Rectal smooth muscle tissue (tissue), 1 donor: ENCODE data around the gene COPG2.
A peak's percentile ranks its signal among the peaks of the same experiment; 100 is the strongest.

Experiments
- H3K27ac ChIP-seq: one replicate; pipeline ENCODE4 v1.7.0; 2013; ENCODE audit warnings: low read depth, low read length, inconsistent platforms
- H3K27me3 ChIP-seq: one replicate; pipeline ENCODE4 v1.7.0; 2013; ENCODE audit warnings: low read length; ENCODE audit not compliant: control insufficient read depth, insufficient read depth
- H3K36me3 ChIP-seq: one replicate; pipeline ENCODE4 v1.7.0; 2013; ENCODE audit warnings: low read length; ENCODE audit not compliant: control insufficient read depth, insufficient read depth
- H3K4me1 ChIP-seq: one replicate; pipeline ENCODE4 v1.7.0; 2013; ENCODE audit warnings: low read length; ENCODE audit not compliant: control insufficient read depth, insufficient read depth
- H3K4me3 ChIP-seq: one replicate; pipeline ENCODE4 v1.7.0; 2013; ENCODE audit warnings: low read length
- H3K9ac ChIP-seq: one replicate; pipeline ENCODE4 v1.7.0; 2013; ENCODE audit warnings: low read length

COPG2 gene

GRCh38 chr7:130683026-130683425 is 14.5 kb upstream of the COPG2 start:
- H3K27me3 ChIP-seq = no peaks in the 10 kb centered on the region
- H3K36me3 ChIP-seq = no peaks in the 10 kb centered on the region
- no peak overlapping the region for H3K27ac ChIP-seq
- H3K9ac ChIP-seq = no peak overlapping the region
- no peak overlapping the region for H3K4me3 ChIP-seq
- no peaks in the 10 kb centered on the region for H3K4me1 ChIP-seq

GRCh38 chr7:130674456-130674855 is 5.9 kb upstream of the COPG2 start:
- no peak overlapping the region for H3K9ac ChIP-seq
- no peaks in the 10 kb centered on the region for H3K36me3 ChIP-seq

DNA sequence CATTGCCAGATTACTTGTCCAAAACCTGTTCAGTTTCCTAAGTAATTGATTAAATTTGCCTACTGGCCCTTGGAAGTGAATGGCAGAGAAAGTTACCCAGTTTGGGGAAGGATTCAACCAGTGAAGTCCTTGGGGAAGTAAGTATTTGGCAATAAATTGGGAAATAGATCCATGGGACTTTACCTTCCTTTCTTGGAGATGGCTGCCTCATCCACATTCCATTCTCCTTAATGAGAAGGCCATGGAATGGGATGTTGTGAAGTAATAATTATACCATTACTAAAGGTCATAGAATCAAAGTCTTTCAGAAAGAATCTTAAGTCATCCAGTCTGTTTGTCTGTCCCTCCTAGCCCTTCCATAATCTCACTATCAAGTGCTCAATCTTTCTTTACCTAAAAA is 4.5 kb upstream of the COPG2 start:
- Histone ChIP-seq H3K4me1 (no peaks in the 10 kb centered on the region), H3K4me3 (no peak overlapping the region), H3K27me3 (no peaks in the 10 kb centered on the region), H3K27ac (no peak overlapping the region), H3K9ac (no peak overlapping the region), H3K36me3 (no peaks in the 10 kb centered on the region)

More at GRCh38 chr7:130674456-130674855, 5.9 kb upstream of the COPG2 start:
- no peaks in the 10 kb centered on the region for H3K27me3 ChIP-seq
- H3K4me1 ChIP-seq = no peaks in the 10 kb centered on the region
- H3K4me3 ChIP-seq = no peak overlapping the region
- H3K27ac ChIP-seq = no peak overlapping the region

GRCh38 chr7:130672146-130672545 is 3.6 kb upstream of the COPG2 start:
- H3K4me1 ChIP-seq = peaks cover 5% of the 10 kb centered on the region
- no peak overlapping the region for H3K27ac ChIP-seq
- H3K4me3 ChIP-seq = no peak overlapping the region

DNA sequence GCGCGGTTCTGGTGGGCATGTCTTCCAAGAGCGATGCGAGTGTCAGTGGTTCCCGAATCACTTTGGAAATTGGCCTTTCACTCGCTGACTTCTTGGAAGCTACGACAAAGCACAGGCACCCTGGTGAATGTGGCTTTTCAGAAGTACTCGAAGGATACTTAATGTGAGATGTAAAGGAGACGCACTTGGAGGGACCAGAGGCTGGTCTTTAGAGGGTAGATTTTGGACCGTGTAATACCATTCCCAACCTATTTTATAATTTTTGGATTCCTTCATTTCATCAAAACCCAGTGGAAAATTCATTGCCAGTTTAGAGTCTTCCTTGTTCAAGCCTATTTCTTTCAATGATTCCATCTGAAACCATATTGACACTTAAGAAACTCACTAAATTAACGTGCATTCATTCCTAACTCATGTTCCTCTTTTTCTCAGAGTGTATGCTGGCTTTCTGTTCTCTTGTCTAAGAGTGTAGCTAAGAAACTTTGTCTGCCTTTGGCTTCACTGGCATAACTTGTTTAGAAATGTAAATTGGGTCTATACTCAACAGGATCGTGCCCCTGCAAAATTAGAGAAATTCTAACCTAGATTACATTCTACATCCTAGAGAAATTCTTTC is 645 bp upstream of the COPG2 start:
- Histone ChIP-seq H3K4me3 (peak overlapping the region; percentile 71), H3K36me3 (no peaks in the 10 kb centered on the region), H3K4me1 (peaks cover 5% of the 10 kb centered on the region), H3K27me3 (no peaks in the 10 kb centered on the region), H3K9ac (peak overlapping the region; percentile 42), H3K27ac (peak overlapping the region; percentile 71)

More at GRCh38 chr7:130672146-130672545, 3.6 kb upstream of the COPG2 start:
- H3K9ac ChIP-seq = no peak overlapping the region
- no peaks in the 10 kb centered on the region for H3K36me3 ChIP-seq
- H3K27me3 ChIP-seq = no peaks in the 10 kb centered on the region

DNA sequence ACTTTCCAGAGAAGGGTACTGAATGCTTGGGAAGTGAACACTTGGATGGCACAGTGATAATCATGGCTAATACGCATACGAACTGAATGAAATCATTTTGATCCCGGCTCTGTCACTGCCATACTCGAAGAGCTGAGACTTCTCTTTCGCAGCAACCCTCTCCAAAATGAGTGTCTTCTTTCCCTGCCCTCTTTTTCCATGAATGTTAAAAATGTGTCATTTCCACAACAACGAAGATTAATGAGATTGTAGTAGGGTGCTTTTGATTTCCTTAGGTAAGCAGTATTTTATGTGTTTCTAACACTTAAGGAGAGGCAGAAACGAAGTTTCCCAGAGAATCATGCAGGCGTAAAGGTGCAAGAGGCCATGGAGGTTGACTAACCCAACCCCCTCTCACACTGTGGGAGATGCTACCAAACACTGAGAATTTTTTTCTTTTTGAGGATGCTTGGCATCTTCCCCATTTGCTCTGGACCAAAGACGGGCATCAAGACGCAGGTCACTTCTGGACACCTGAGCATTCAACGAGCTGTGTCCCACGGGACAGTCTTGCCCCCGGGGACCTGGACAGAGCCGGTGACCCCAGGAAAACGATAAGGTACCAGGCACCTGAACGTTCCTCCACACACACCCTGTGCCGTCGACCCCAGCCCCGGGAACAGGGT is 823 bp downstream of the COPG2 start:
- Histone ChIP-seq H3K4me1 (peaks cover 5% of the 10 kb centered on the region), H3K9ac (peak overlapping the region; percentile 2), H3K27ac (peak overlapping the region; percentile 2), H3K27me3 (no peaks in the 10 kb centered on the region), H3K36me3 (no peaks in the 10 kb centered on the region), H3K4me3 (peak overlapping the region; percentile 72)

DNA sequence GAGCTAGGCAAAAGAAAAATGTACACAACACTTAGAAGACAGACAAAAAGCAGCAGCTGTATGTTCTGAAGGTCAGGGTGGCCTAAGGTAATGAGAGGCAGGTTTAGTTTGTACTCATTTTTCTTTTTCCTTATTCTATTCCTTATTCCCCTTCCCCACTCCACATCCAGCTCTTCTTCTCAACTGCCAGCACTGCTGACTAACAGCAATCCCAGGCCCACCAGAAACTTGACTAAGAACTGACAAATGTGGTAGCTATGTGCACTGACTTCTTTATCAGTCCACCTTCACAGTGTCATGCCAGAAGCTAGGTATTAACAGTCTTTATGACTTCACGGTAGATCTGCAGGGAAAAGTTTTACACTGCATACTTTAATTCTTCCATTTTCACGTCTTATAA is 6.1 kb downstream of the COPG2 start:
- Histone ChIP-seq H3K4me1 (peaks cover 3% of the 10 kb centered on the region), H3K36me3 (no peaks in the 10 kb centered on the region), H3K9ac (no peak overlapping the region), H3K27me3 (no peaks in the 10 kb centered on the region), H3K27ac (no peak overlapping the region), H3K4me3 (no peak overlapping the region)

- no peaks in the 10 kb centered on the region for H3K27me3 ChIP-seq
- no peaks in the 10 kb centered on the region for H3K36me3 ChIP-seq
- no peak overlapping the region for H3K4me3 ChIP-seq
- H3K4me1 ChIP-seq = no peaks in the 10 kb centered on the region
- H3K27ac ChIP-seq = no peak overlapping the region
- no peak overlapping the region for H3K9ac ChIP-seq
These were observed 13.3 kb downstream of the COPG2 start for GRCh38 chr7:130655286-130655685.

- Histone ChIP-seq H3K27me3 (no peaks in the 10 kb centered on the region), H3K4me3 (no peak overlapping the region), H3K4me1 (no peaks in the 10 kb centered on the region), H3K27ac (no peak overlapping the region), H3K36me3 (no peaks in the 10 kb centered on the region), H3K9ac (no peak overlapping the region)
These were observed 13.7 kb downstream of the COPG2 start for GRCh38 chr7:130654850-130655249.

- no peaks in the 10 kb centered on the region for H3K36me3 ChIP-seq
- H3K27ac ChIP-seq = no peak overlapping the region
- H3K9ac ChIP-seq = no peak overlapping the region
- no peaks in the 10 kb centered on the region for H3K4me1 ChIP-seq
- H3K27me3 ChIP-seq = no peaks in the 10 kb centered on the region
- H3K4me3 ChIP-seq = no peak overlapping the region
These were observed 17.9 kb downstream of the COPG2 start for GRCh38 chr7:130650611-130651120.

DNA sequence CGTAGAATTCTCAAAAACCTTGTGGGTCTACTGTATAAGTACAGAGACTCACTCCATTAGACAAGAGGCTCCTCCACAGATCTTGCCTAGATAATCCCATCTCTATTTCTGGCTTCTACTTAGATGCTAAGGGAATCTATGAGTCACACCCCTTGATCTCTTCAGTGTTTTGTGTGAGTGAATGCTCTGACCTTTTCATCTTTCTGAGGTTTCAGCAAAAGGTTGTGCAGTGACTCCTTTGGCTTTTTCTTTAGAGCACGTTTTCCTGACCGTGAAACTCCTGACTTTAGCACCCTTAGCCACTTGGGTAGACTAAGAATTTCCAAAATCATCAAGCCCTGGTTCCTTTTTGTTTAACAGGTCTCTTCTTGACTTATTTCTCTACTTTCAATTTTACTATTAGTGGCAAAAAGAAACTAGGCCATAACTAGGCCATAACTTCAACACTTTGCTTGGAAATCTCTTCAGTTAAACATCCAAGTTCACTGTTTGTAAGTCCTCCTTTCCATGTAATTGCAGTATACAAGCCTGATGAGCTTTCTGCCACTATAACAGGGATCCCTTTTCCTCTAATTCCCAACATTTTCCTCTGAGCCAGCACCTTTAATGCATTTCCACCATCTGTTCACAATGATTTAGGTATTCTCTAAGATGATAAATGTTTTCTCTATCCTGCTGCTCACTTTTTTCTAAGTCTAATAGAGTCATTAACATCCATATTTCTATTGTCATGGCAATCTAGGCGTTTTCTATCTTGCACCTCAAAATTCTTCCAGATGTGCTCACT is 19.4 kb downstream of the COPG2 start:
- Histone ChIP-seq H3K4me3 (no peak overlapping the region), H3K36me3 (no peaks in the 10 kb centered on the region), H3K27me3 (no peaks in the 10 kb centered on the region), H3K27ac (no peak overlapping the region), H3K9ac (no peak overlapping the region), H3K4me1 (no peaks in the 10 kb centered on the region)

DNA sequence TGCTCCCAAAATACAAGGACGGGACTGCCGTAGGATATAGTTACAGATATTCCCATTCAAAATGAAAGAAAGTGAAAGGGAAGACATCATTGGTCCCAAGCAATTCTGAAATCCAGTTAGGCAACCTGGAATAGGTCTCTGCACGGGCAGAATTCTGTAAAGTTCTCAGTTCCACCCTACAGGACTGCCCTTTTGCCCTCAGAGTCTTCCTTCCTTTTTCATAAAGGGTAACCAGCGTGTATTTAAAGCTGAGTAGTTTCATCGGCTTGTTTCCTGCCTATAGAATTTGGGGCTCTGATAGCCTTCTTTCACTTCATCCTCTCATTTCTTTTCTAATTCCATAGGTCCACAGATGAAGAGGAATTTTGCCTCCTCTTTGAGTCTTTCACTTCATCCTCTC is 20.0 kb downstream of the COPG2 start:
- Histone ChIP-seq H3K4me3 (no peak overlapping the region), H3K9ac (no peak overlapping the region), H3K4me1 (no peaks in the 10 kb centered on the region), H3K27me3 (no peaks in the 10 kb centered on the region), H3K36me3 (no peaks in the 10 kb centered on the region), H3K27ac (no peak overlapping the region)
